A673 (cell line): ENCODE results near the gene MCM5. TPM values are rescaled to one million over a fixed set of nuclear protein-coding genes. Genes with fewer than 3 reads are reported as not detected.
A peak's percentile ranks its signal among the peaks of the same experiment; 100 is the strongest.
"Not testable (repeated sequence)": the region's sequence is repeated elsewhere in the genome, so short reads cannot be mapped to it uniquely, and the experiment has no call there.

Source experiments
- BruUV-seq: library from RNA; stranded (reverse); fragments of 400-500 nt; replicated peaks from 2 replicates; lab custom pipeline; 2021; lab: Mats Ljungman, UMichigan
- CTCF ChIA-PET: fragments of 300-600 bp; sonication (Branson Sonifier 250); formaldehyde crosslinking; loops from one replicate; lab custom pipeline; 2022; ENCODE audit warnings: antibody characterized with exemption; lab: Charles Lee
- POLR2A ChIA-PET: fragments of 300-600 bp; sonication (Branson Sonifier 250); formaldehyde crosslinking; loops from one replicate; lab custom pipeline; 2022; ENCODE audit warnings: antibody characterized with exemption; ENCODE audit not compliant: low non-redundant PET; lab: Charles Lee
- DNase-seq: peaks from one replicate; pipeline ENCODE4 v3.0.0-alpha.2; 2015; ENCODE audit warnings: low spot score
- H3K27ac ChIP-seq: fragments of 200-600 bp; sonication (generic); 2 replicates; pipeline ENCODE4 v1.5.1; 2016; ENCODE audit warnings: mixed run types, low read depth, mild to moderate bottlenecking, mixed read lengths, antibody characterized with exemption, low read length; ENCODE audit not compliant: poor library complexity, severe bottlenecking
- H3K27me3 ChIP-seq: fragments of 200-600 bp; sonication (generic); replicated peaks from 2 replicates; pipeline ENCODE4 v1.6.1; 2017; ENCODE audit warnings: mixed run types, low read depth, mild to moderate bottlenecking, mixed read lengths, antibody characterized with exemption, low read length; ENCODE audit not compliant: insufficient read depth, poor library complexity
- H3K36me3 ChIP-seq: fragments of 200-600 bp; sonication (generic); 2 replicates; pipeline ENCODE4 v1.6.1; 2016; ENCODE audit warnings: mixed run types, mild to moderate bottlenecking, mixed read lengths, antibody characterized with exemption, low read length; ENCODE audit not compliant: insufficient read depth, poor library complexity, severe bottlenecking
- H3K4me1 ChIP-seq: fragments of 200-600 bp; sonication (generic); 2 replicates; pipeline ENCODE4 v1.6.1; 2017; ENCODE audit warnings: mixed run types, mild to moderate bottlenecking, mixed read lengths, antibody characterized with exemption, low read length; ENCODE audit not compliant: insufficient read depth, poor library complexity, severe bottlenecking
- H3K4me3 ChIP-seq: fragments of 200-600 bp; sonication (generic); 2 replicates; pipeline ENCODE4 v1.5.1; 2016; ENCODE audit warnings: low read depth, mixed run types, mild to moderate bottlenecking, mixed read lengths, low read length; ENCODE audit not compliant: poor library complexity, severe bottlenecking
- H3K9me3 ChIP-seq: fragments of 200-600 bp; sonication (generic); 2 replicates; pipeline ENCODE4 v1.6.1; 2016; ENCODE audit warnings: mixed run types, low read depth, mild to moderate bottlenecking, mixed read lengths, antibody characterized with exemption, low read length; ENCODE audit not compliant: poor library complexity, severe bottlenecking
- CTCF ChIP-seq: fragments of 300-800, 200-600 bp; sonication (generic); conservative IDR thresholded peaks from 2 replicates; pipeline ENCODE4 v1.5.1; 2017; ENCODE audit warnings: low read depth, mild to moderate bottlenecking, antibody characterized with exemption, low read length, moderate library complexity, mixed read lengths
- EZH2 ChIP-seq: fragments of 200-600 bp; sonication (generic); IDR thresholded peaks from 2 replicates; pipeline ENCODE4 v1.6.1; 2017; ENCODE audit warnings: borderline replicate concordance, low read depth, mild to moderate bottlenecking, mixed read lengths, antibody characterized with exemption, low read length; ENCODE audit not compliant: poor library complexity, severe bottlenecking
- intact Hi-C: fragments of 100-400 bp; cut with micrococcal nuclease; formaldehyde crosslinking; loops from one replicate; pipeline ENCODE4 v1.10.0; 2022; ENCODE audit not compliant: unreplicated experiment
- total RNA-seq: library from RNA; stranded (reverse); gene quantifications from 2 replicates; pipeline ENCODE4 v1.2.3, GENCODE V29; 2021

The MCM5 gene
- total RNA-seq, 1 experiment from 2014 or later, result 245 TPM

- Histone ChIP-seq H3K36me3 (no peaks in the 10 kb centered on the region), H3K4me1 (no peaks in the 10 kb centered on the region), H3K4me3 (no peak overlapping the region), H3K9me3 (no peaks in the 10 kb centered on the region), H3K27ac (no peak overlapping the region), H3K27me3 (no peaks in the 10 kb centered on the region)
- ChIA-PET CTCF (no interaction called here), POLR2A (no interaction called here)
- DNase-seq, result no peak
- BruUV-seq, result no TSS peak
- intact Hi-C loops, result no loop called here
- TF ChIP-seq CTCF (no peak), EZH2 (no peak)
Measured at GRCh38 chr22:35363566-35364086, 36.3 kb upstream of the MCM5 start.

GRCh38 chr22:35364230-35364629, 35.7 kb upstream of the MCM5 start:
- BruUV-seq, H3K9me3 ChIP-seq, H3K27ac ChIP-seq, H3K4me3 ChIP-seq, intact Hi-C loops, H3K4me1 ChIP-seq, H3K27me3 ChIP-seq, H3K36me3 ChIP-seq, POLR2A ChIA-PET, CTCF ChIA-PET: not testable (repeated sequence)
- peak; percentile 46 for DNase-seq

- CTCF ChIA-PET, result no interaction called here
Measured at GRCh38 chr22:35367331-35367886, 32.5 kb upstream of the MCM5 start.

More at GRCh38 chr22:35367331-35367886, 32.5 kb upstream of the MCM5 start:
- TF ChIP-seq CTCF (no peak), EZH2 (no peak)
- intact Hi-C loops, result no loop called here
- no TSS peak for BruUV-seq
- Histone ChIP-seq H3K9me3 (no peaks in the 10 kb centered on the region), H3K4me1 (peaks cover 13% of the 10 kb centered on the region), H3K4me3 (no peak overlapping the region), H3K27ac (no peak overlapping the region), H3K36me3 (no peaks in the 10 kb centered on the region), H3K27me3 (no peaks in the 10 kb centered on the region)
- POLR2A ChIA-PET, result no interaction called here
- no peak for DNase-seq
